VCaP (cell line): ENCODE measurements around the gene MPZL3.

ENCODE experiments used
- H3K27ac ChIP-seq: fragments of 450-650 bp; 2 replicates; pipeline ENCODE4 v1.5.1; 2017
- CTCF ChIP-seq: fragments of 450-650 bp; conservative IDR thresholded peaks from 2 replicates; pipeline ENCODE4 v1.5.1; 2017; ENCODE audit warnings: mild to moderate bottlenecking, moderate library complexity

Gene MPZL3

GRCh38 chr11:118247041-118247440, 5.1 kb downstream of the MPZL3 start:
- no peak for TF ChIP-seq CTCF
- H3K27ac ChIP-seq: no peak overlapping the region

- no peak for TF ChIP-seq CTCF
- no peak overlapping the region for H3K27ac ChIP-seq
These were observed 6.1 kb downstream of the MPZL3 start for GRCh38 chr11:118245936-118246562.

- TF ChIP-seq CTCF: no peak
- H3K27ac ChIP-seq: no peak overlapping the region
These were observed 8.0 kb downstream of the MPZL3 start for GRCh38 chr11:118243993-118244762.

GRCh38 chr11:118243161-118243560, 9.0 kb downstream of the MPZL3 start:
- no peak overlapping the region; the same call in 1 of the 2 replicates for H3K27ac ChIP-seq
- TF ChIP-seq CTCF: no peak

GRCh38 chr11:118241764-118242098, 10.4 kb downstream of the MPZL3 start:
- H3K27ac ChIP-seq: peak overlapping the region; percentile 83
- no peak for TF ChIP-seq CTCF

- peak overlapping the region; percentile 83 for H3K27ac ChIP-seq
- TF ChIP-seq CTCF: no peak
These were observed 11.0 kb downstream of the MPZL3 start for GRCh38 chr11:118240999-118241763.

GRCh38 chr11:118239509-118240205, 12.5 kb downstream of the MPZL3 start:
- TF ChIP-seq CTCF: no peak
- peak overlapping the region; percentile 83 for H3K27ac ChIP-seq
